Measurements from ENCODE around the gene CCDC39.
A peak's percentile ranks its signal among the peaks of the same experiment; 100 is the strongest.

Gene CCDC39

DNA sequence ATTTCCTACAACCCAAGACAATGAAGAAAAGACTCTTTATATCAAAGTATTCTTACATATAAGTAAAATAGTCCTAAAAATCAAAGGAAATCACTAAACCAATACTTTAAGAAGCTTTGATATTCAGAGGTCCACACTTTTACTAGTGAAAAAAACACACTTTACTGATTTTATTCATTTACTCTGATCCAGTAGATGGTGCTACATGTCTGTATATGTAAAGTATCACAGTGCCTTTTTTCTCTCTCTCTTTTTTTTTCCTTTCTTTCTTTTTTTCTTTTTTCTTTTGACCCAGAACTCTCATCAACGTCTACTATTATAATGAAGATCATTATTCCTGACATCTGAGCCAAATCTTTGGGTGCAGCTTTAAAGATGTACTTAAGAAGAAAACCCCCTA, 10.8 kb upstream of the CCDC39 start:
- Histone ChIP-seq H2AFZ (ENCODE audit: low read length) (no peak overlapping the region), H3K9me3 (ENCODE audit: low read length) (no peaks in the 10 kb centered on the region), H3F3A (ENCODE audit: insufficient read depth, low read length) (no peaks in the 10 kb centered on the region), H3K79me2 (ENCODE audit: insufficient read depth, low read length) (no peaks in the 10 kb centered on the region), H3K27ac (ENCODE audit: low read depth, low read length, poor library complexity, severe bottlenecking) (no peak overlapping the region), H3K9ac (ENCODE audit: low read length) (no peak overlapping the region), H3K36me3 (ENCODE audit: insufficient read depth, low read length) (no peaks in the 10 kb centered on the region), H3K4me2 (ENCODE audit: low read length) (no peak overlapping the region), H3K4me1 (ENCODE audit: insufficient read depth, low read length, severe bottlenecking) (no peaks in the 10 kb centered on the region), H3K27me3 (ENCODE audit: insufficient read depth, low read length) (no peaks in the 10 kb centered on the region), H3K9me2 (ENCODE audit: low read depth, low read length) (no peaks in the 10 kb centered on the region), H3K4me3 (ENCODE audit: low read depth, low read length, poor library complexity, severe bottlenecking) (no peak overlapping the region), H4K20me1 (ENCODE audit: insufficient read depth, low read length) (no peaks in the 10 kb centered on the region)
- no peak for TF ChIP-seq EZH2 (IDR thresholded peaks at IDR 0.05; ENCODE audit: borderline replicate concordance, low read length)
- TF ChIP-seq, protein P1, sequence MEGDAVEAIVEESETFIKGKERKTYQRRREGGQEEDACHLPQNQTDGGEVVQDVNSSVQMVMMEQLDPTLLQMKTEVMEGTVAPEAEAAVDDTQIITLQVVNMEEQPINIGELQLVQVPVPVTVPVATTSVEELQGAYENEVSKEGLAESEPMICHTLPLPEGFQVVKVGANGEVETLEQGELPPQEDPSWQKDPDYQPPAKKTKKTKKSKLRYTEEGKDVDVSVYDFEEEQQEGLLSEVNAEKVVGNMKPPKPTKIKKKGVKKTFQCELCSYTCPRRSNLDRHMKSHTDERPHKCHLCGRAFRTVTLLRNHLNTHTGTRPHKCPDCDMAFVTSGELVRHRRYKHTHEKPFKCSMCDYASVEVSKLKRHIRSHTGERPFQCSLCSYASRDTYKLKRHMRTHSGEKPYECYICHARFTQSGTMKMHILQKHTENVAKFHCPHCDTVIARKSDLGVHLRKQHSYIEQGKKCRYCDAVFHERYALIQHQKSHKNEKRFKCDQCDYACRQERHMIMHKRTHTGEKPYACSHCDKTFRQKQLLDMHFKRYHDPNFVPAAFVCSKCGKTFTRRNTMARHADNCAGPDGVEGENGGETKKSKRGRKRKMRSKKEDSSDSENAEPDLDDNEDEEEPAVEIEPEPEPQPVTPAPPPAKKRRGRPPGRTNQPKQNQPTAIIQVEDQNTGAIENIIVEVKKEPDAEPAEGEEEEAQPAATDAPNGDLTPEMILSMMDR (IDR thresholded peaks at IDR 0.05; ENCODE audit: low read length): peak; percentile 43; the same call in 1 of the 2 replicates

DNA sequence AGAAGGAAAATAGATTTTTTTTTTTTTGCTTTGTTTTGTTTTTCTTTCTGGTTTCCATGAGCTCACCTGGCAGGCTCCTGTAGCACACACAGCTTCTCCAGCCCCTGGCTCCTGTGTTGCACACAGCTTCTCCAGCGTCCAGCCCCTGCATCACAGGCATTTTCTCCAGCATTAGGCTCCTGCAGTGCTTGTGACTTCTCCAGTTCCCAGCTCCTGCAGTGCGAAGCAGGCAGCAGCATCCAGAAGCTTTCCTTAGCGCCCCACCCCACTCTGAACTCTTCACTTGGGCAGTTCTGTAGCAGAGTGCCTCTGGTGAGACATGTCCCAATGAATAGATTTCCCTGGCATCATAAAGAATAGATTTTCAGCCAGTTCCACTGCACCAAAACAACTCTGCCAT, 5.5 kb upstream of the CCDC39 start:
- Histone ChIP-seq H3K27ac (ENCODE audit: low read depth, low read length, poor library complexity, severe bottlenecking) (no peak overlapping the region), H3K9me3 (ENCODE audit: low read length) (no peaks in the 10 kb centered on the region), H3K4me1 (ENCODE audit: insufficient read depth, low read length, severe bottlenecking) (peaks cover 5% of the 10 kb centered on the region), H3K27me3 (ENCODE audit: insufficient read depth, low read length) (no peaks in the 10 kb centered on the region), H3K9ac (ENCODE audit: low read length) (no peak overlapping the region), H3K4me3 (ENCODE audit: low read depth, low read length, poor library complexity, severe bottlenecking) (no peak overlapping the region), H3K79me2 (ENCODE audit: insufficient read depth, low read length) (no peaks in the 10 kb centered on the region), H3K9me2 (ENCODE audit: low read depth, low read length) (no peaks in the 10 kb centered on the region), H3F3A (ENCODE audit: insufficient read depth, low read length) (no peaks in the 10 kb centered on the region), H4K20me1 (ENCODE audit: insufficient read depth, low read length) (no peaks in the 10 kb centered on the region), H3K4me2 (ENCODE audit: low read length) (no peak overlapping the region), H2AFZ (ENCODE audit: low read length) (no peak overlapping the region), H3K36me3 (ENCODE audit: insufficient read depth, low read length) (no peaks in the 10 kb centered on the region)
- TF ChIP-seq EZH2 (IDR thresholded peaks at IDR 0.05; ENCODE audit: borderline replicate concordance, low read length): no peak
- TF ChIP-seq, protein P1 (IDR thresholded peaks at IDR 0.05; ENCODE audit: low read length): no peak

DNA sequence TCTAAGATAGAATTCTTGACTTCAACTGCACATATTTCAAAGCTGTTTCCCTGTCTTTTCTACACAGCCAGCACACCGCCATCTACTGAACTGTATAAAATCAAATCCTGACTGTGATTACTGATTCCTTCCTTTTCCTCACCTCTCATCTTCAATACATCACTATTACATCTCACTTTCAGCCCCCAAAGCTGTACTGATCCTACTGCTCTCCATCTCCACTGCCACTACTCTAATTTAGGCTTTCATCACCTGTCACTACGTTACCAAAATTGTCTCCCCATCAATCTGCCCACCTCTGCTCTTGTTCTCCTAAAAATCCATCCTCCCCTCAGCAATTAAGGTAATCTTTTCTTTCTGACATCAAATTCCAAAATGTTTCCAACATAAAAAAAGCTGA, 4.5 kb upstream of the CCDC39 start:
- Histone ChIP-seq H3K9ac (ENCODE audit: low read length) (no peak overlapping the region), H3K4me2 (ENCODE audit: low read length) (no peak overlapping the region), H3K9me3 (ENCODE audit: low read length) (no peaks in the 10 kb centered on the region), H3K4me3 (ENCODE audit: low read depth, low read length, poor library complexity, severe bottlenecking) (no peak overlapping the region), H3K27me3 (ENCODE audit: insufficient read depth, low read length) (no peaks in the 10 kb centered on the region), H3K36me3 (ENCODE audit: insufficient read depth, low read length) (no peaks in the 10 kb centered on the region), H3K27ac (ENCODE audit: low read depth, low read length, poor library complexity, severe bottlenecking) (no peak overlapping the region), H3K4me1 (ENCODE audit: insufficient read depth, low read length, severe bottlenecking) (peaks cover 10% of the 10 kb centered on the region), H3K9me2 (ENCODE audit: low read depth, low read length) (no peaks in the 10 kb centered on the region), H3F3A (ENCODE audit: insufficient read depth, low read length) (no peaks in the 10 kb centered on the region), H4K20me1 (ENCODE audit: insufficient read depth, low read length) (no peaks in the 10 kb centered on the region), H2AFZ (ENCODE audit: low read length) (no peak overlapping the region), H3K79me2 (ENCODE audit: insufficient read depth, low read length) (no peaks in the 10 kb centered on the region)
- TF ChIP-seq, protein P1 (IDR thresholded peaks at IDR 0.05; ENCODE audit: low read length): no peak
- TF ChIP-seq EZH2 (IDR thresholded peaks at IDR 0.05; ENCODE audit: borderline replicate concordance, low read length): no peak
